Nephron progenitor cell (in vitro differentiated cells): ENCODE measurements around the gene PSMC4.
A peak's percentile ranks its signal among the peaks of the same experiment; 100 is the strongest.

ENCODE experiments used
- DNase-seq: peaks from one replicate; pipeline ENCODE4 v3.0.0; 2021
- H3K27ac Mint-ChIP-seq: 2 replicates; pipeline ENCODE4 v1.8.0; 2021; ENCODE audit warnings: mild to moderate bottlenecking, moderate library complexity, mixed read lengths
- H3K27me3 Mint-ChIP-seq: 2 replicates; pipeline ENCODE4 v1.8.0; 2021; ENCODE audit warnings: mild to moderate bottlenecking, low read depth, mixed read lengths; ENCODE audit not compliant: poor library complexity
- H3K36me3 Mint-ChIP-seq: 2 replicates; pipeline ENCODE4 v1.8.0; 2021; ENCODE audit warnings: low read depth, mixed read lengths
- H3K4me1 Mint-ChIP-seq: 2 replicates; pipeline ENCODE4 v1.8.0; 2021; ENCODE audit warnings: mixed read lengths
- H3K4me3 Mint-ChIP-seq: 2 replicates; pipeline ENCODE4 v1.8.0; 2021; ENCODE audit warnings: mild to moderate bottlenecking, moderate library complexity, mixed read lengths
- H3K9me3 Mint-ChIP-seq: 2 replicates; pipeline ENCODE4 v1.8.0; 2021; ENCODE audit warnings: mild to moderate bottlenecking, moderate library complexity, mixed read lengths
- TF ChIP-seq, protein P1 (sequence below): fragments of 200-600 bp; sonication (generic); IDR thresholded peaks from 2 replicates; pipeline ENCODE4 v1.5.0; 2021; ENCODE audit warnings: antibody characterized with exemption

PSMC4 gene

DNA sequence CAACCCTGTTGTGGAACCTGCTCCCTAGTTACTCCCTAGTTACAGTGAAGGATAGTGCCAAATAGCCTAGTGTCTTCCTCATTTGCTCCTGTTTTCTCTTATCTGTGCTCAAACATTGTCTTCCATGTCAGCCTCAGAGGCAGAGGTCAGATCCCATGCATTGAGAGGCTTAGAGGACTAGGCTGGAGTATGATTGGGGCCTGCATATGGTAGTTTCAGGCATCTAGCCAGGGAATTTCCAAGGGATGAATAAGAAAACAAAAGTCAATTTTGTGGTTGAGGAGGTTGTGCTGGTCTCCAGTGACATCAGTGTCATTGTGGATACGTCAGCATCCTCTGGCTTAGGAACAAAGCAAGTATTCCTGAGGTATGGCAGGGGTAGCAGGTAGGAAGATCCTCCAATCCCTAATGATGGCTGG, 35.3 kb downstream of the PSMC4 start:
- no peak overlapping the region for H3K4me3 Mint-ChIP-seq
- H3K27me3 Mint-ChIP-seq = no peaks in the 10 kb centered on the region
- no peak for DNase-seq
- H3K4me1 Mint-ChIP-seq = no peaks in the 10 kb centered on the region
- peaks cover 57% of the 10 kb centered on the region for H3K36me3 Mint-ChIP-seq
- H3K9me3 Mint-ChIP-seq = peaks cover 25% of the 10 kb centered on the region
- H3K27ac Mint-ChIP-seq = peak overlapping the region; percentile 14
- TF ChIP-seq, protein P1, sequence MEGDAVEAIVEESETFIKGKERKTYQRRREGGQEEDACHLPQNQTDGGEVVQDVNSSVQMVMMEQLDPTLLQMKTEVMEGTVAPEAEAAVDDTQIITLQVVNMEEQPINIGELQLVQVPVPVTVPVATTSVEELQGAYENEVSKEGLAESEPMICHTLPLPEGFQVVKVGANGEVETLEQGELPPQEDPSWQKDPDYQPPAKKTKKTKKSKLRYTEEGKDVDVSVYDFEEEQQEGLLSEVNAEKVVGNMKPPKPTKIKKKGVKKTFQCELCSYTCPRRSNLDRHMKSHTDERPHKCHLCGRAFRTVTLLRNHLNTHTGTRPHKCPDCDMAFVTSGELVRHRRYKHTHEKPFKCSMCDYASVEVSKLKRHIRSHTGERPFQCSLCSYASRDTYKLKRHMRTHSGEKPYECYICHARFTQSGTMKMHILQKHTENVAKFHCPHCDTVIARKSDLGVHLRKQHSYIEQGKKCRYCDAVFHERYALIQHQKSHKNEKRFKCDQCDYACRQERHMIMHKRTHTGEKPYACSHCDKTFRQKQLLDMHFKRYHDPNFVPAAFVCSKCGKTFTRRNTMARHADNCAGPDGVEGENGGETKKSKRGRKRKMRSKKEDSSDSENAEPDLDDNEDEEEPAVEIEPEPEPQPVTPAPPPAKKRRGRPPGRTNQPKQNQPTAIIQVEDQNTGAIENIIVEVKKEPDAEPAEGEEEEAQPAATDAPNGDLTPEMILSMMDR = no peak

DNA sequence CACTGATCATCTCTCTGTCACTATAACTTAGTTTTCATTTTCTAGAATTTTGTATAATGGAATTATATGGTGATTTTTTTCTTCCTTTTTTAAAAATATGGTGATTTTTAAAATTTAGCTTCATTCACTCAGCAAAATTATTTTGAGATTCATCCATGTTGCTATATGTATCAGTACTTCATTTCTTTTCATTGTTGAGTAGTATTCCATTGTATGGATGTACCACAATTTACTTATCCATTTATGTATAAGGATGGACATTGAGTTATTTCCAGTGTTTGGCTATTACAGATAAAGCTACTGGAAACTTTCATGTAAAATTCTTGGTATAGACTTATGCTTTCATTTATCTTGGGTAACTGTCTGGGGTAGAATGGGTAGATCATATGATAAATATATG, 38.7 kb downstream of the PSMC4 start:
- Mint-ChIP-seq H3K27me3 (no peaks in the 10 kb centered on the region), H3K36me3 (peaks cover 86% of the 10 kb centered on the region), H3K4me3 (no peak overlapping the region), H3K4me1 (no peaks in the 10 kb centered on the region), H3K9me3 (peaks cover 59% of the 10 kb centered on the region), H3K27ac (no peak overlapping the region)
- DNase-seq = no peak
- TF ChIP-seq, protein P1 = no peak

DNA sequence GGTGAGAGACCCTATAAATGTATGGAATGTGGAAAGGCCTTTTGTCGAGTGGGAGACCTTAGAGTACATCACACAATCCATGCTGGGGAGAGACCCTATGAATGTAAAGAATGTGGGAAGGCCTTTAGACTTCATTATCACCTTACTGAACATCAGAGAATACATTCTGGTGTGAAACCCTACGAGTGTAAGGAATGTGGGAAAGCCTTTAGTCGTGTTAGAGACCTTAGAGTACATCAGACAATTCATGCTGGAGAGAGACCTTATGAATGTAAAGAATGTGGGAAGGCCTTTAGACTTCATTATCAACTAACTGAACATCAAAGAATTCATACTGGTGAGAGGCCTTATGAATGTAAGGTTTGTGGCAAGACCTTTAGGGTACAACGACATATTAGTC, 43.0 kb downstream of the PSMC4 start:
- H3K36me3 Mint-ChIP-seq = peaks cover 84% of the 10 kb centered on the region
- H3K9me3 Mint-ChIP-seq = peaks cover 97% of the 10 kb centered on the region
- no peaks in the 10 kb centered on the region for H3K4me1 Mint-ChIP-seq

DNA sequence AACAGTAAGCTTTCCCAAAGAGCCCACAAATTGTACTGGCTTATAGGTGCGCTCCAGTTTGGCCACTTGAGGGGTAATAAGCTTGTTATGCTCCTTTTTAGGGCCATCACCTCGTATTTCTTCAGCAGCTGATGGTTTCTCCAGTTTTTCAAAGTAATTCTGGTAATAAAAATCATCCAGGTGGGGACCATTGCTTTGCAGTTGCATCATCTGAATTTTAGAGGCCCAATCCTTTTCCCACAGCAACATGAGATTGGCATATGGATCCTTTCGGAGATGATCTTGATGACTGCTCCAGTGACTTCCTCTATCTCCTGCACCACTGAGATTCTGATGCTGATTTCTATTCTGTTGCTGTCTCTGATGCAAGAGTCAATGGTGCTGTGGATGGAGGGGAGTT, 53.0 kb downstream of the PSMC4 start:
- no peak overlapping the region for H3K4me3 Mint-ChIP-seq
- TF ChIP-seq, protein P1 = no peak
- H3K4me1 Mint-ChIP-seq = no peaks in the 10 kb centered on the region
- peaks cover 59% of the 10 kb centered on the region for H3K36me3 Mint-ChIP-seq
- H3K9me3 Mint-ChIP-seq = peaks cover 96% of the 10 kb centered on the region
- no peak overlapping the region for H3K27ac Mint-ChIP-seq
- DNase-seq = no peak
- peaks cover 10% of the 10 kb centered on the region for H3K27me3 Mint-ChIP-seq

More for the DNA sequence above, 43.0 kb downstream of the PSMC4 start:
- H3K4me3 Mint-ChIP-seq = no peak overlapping the region
- no peak for DNase-seq
- TF ChIP-seq, protein P1 = no peak
- H3K27me3 Mint-ChIP-seq = no peaks in the 10 kb centered on the region
- no peak overlapping the region for H3K27ac Mint-ChIP-seq

DNA sequence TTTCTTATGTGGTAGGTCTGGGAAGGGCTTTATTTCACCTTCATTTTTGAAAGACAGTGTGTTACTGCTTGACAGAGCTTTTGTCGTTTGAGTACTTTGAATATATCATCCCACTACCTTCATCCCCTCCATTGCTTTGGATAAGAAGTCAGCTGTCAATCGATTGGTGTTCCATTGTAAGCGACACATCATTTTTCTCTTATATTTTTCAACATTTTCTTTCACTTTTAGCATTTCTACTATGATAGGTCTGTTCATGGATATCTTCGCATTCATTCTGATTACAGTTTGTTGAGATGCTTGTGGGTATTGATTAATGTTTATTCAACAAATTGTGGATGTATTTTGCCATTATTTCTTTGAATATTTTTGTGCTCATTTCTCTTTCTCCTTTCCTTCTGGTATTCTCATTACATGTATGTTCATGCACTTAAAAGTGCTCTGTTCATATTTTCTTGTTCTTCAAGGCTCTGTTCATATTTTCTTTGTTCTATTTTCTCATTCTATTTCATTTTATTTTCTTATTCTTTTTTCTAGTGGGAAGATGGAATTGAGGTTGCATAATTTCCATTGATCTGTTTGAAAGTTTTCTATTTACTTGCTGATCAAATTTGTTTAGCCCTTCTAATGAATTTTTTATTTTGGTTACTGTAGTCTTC, 55.1 kb downstream of the PSMC4 start:
- H3K9me3 Mint-ChIP-seq = peaks cover 98% of the 10 kb centered on the region

More for the DNA sequence above, 55.1 kb downstream of the PSMC4 start:
- Mint-ChIP-seq H3K4me3 (no peak overlapping the region), H3K27me3 (peaks cover 10% of the 10 kb centered on the region), H3K27ac (no peak overlapping the region), H3K4me1 (no peaks in the 10 kb centered on the region), H3K36me3 (peaks cover 70% of the 10 kb centered on the region)
- no peak for DNase-seq
- TF ChIP-seq, protein P1 = no peak
